GM19452 (cell line): Measurements from ENCODE around the gene MMP2.

Experiments
- ATAC-seq: cut with Tn5 transposase; IDR thresholded peaks from one replicate; pipeline ENCODE4 v1.9.1; 2021; ENCODE audit not compliant: unreplicated experiment

Gene MMP2

GRCh38 chr16:55508941-55509931 is 30.2 kb downstream of the MMP2 start, which contains the start of gene LPCAT2:
Gene LPCAT2 (plus strand): TSS chr16:55509072. CDS start chr16:55509182, 110 bp downstream.
- no peak for ATAC-seq

GRCh38 chr16:55510185-55510805 is 31.3 kb downstream of the MMP2 start:
- ATAC-seq, result no peak

- ATAC-seq, result no peak
These were observed 33.9 kb downstream of the MMP2 start for GRCh38 chr16:55512941-55513340.

GRCh38 chr16:55513616-55514015 is 34.6 kb downstream of the MMP2 start:
- ATAC-seq, result no peak

GRCh38 chr16:55515111-55515510 is 36.1 kb downstream of the MMP2 start:
- ATAC-seq, result no peak

GRCh38 chr16:55521792-55522191 is 42.8 kb downstream of the MMP2 start:
- ATAC-seq, result no peak

GRCh38 chr16:55526441-55526840 is 47.4 kb downstream of the MMP2 start:
- ATAC-seq, result no peak

- no peak for ATAC-seq
These were observed 48.9 kb downstream of the MMP2 start for GRCh38 chr16:55527885-55528284.

GRCh38 chr16:55529018-55529417 is 50.0 kb downstream of the MMP2 start:
- ATAC-seq, result no peak

- ATAC-seq, result no peak
These were observed 51.4 kb downstream of the MMP2 start for GRCh38 chr16:55530316-55530856.

GRCh38 chr16:55532227-55532626 is 53.2 kb downstream of the MMP2 start:
- no peak for ATAC-seq

- no peak for ATAC-seq
These were observed 55.8 kb downstream of the MMP2 start for GRCh38 chr16:55534756-55535155.

GRCh38 chr16:55539049-55539448 is 60.1 kb downstream of the MMP2 start:
- no peak for ATAC-seq

- no peak for ATAC-seq
These were observed 60.5 kb downstream of the MMP2 start for GRCh38 chr16:55539488-55539887.

GRCh38 chr16:55540221-55540620 is 61.2 kb downstream of the MMP2 start:
- ATAC-seq, result no peak

GRCh38 chr16:55542459-55543082 is 63.6 kb downstream of the MMP2 start:
- no peak for ATAC-seq

GRCh38 chr16:55543472-55543871 is 64.5 kb downstream of the MMP2 start:
- ATAC-seq, result no peak

GRCh38 chr16:55552621-55553020 is 73.6 kb downstream of the MMP2 start:
- ATAC-seq, result no peak

GRCh38 chr16:55555436-55555835 is 76.4 kb downstream of the MMP2 start:
- no peak for ATAC-seq
